HG02852 (cell line): ENCODE measurements around the gene BTBD1.
A peak's percentile ranks its signal among the peaks of the same experiment; 100 is the strongest.

Source experiments
- ATAC-seq: cut with Tn5 transposase; IDR thresholded peaks from one replicate; pipeline ENCODE4 v1.9.1; 2021; ENCODE audit warnings: mild to moderate bottlenecking, moderate library complexity; ENCODE audit not compliant: unreplicated experiment

Gene BTBD1

GRCh38 chr15:82999426-82999825, 67.6 kb downstream of the BTBD1 start:
- no peak for ATAC-seq

- no peak for ATAC-seq
Measured at GRCh38 chr15:82995938-82996337, 71.1 kb downstream of the BTBD1 start.

GRCh38 chr15:82995076-82995475, 72.0 kb downstream of the BTBD1 start:
- ATAC-seq = no peak

- ATAC-seq = no peak
Measured at GRCh38 chr15:82993144-82993543, 73.9 kb downstream of the BTBD1 start.

- ATAC-seq = no peak
Measured at GRCh38 chr15:82992436-82992998, 74.5 kb downstream of the BTBD1 start.

GRCh38 chr15:82986442-82986780, 80.6 kb downstream of the BTBD1 start:
- ATAC-seq = peak; percentile 28

- peak; percentile 94 for ATAC-seq
Measured at GRCh38 chr15:82985688-82986441, 81.2 kb downstream of the BTBD1 start, which contains the start of gene RAMAC. TSS of gene RAMAC (plus strand) at chr15:82986210. CDS start at chr15:82989019, 2,809 bp downstream.

- ATAC-seq = no peak
Measured at GRCh38 chr15:82980981-82981380, 86.1 kb downstream of the BTBD1 start.

GRCh38 chr15:82979726-82980125, 87.3 kb downstream of the BTBD1 start:
- ATAC-seq = no peak

- no peak for ATAC-seq
Measured at GRCh38 chr15:82978438-82978837, 88.6 kb downstream of the BTBD1 start.

- no peak for ATAC-seq
Measured at GRCh38 chr15:82977076-82977475, 90.0 kb downstream of the BTBD1 start.

- ATAC-seq = no peak
Measured at GRCh38 chr15:82972990-82973389, 94.1 kb downstream of the BTBD1 start.

- ATAC-seq = no peak
Measured at GRCh38 chr15:82971218-82971984, 95.7 kb downstream of the BTBD1 start.

GRCh38 chr15:82970696-82971095, 96.4 kb downstream of the BTBD1 start:
- ATAC-seq = no peak

- ATAC-seq = no peak
Measured at GRCh38 chr15:82970078-82970686, 96.9 kb downstream of the BTBD1 start.

- ATAC-seq = no peak
Measured at GRCh38 chr15:82969353-82969752, 97.7 kb downstream of the BTBD1 start.

GRCh38 chr15:82968066-82968465, 99.0 kb downstream of the BTBD1 start:
- no peak for ATAC-seq

- peak; percentile 90 for ATAC-seq
Measured at GRCh38 chr15:82966671-82967071, 100.4 kb downstream of the BTBD1 start.
